ENCODE measurements around the gene ZNF33A.
"Not testable (repeated sequence)": the region's sequence is repeated elsewhere in the genome, so short reads cannot be mapped to it uniquely, and the experiment has no call there.

Gene ZNF33A

GRCh38 chr10:38045129-38045528 is 34.7 kb downstream of the ZNF33A start:
- no peak for DNase-seq (ENCODE audit: low spot score)

- DNase-seq (ENCODE audit: low spot score), result no peak
Measured at GRCh38 chr10:38047666-38048065, 37.2 kb downstream of the ZNF33A start.

- no peak for DNase-seq (ENCODE audit: low spot score)
Measured at GRCh38 chr10:38050212-38050611, 39.7 kb downstream of the ZNF33A start.

- no peak for DNase-seq (ENCODE audit: low spot score)
Measured at GRCh38 chr10:38054361-38054797, 43.9 kb downstream of the ZNF33A start.

- not testable (repeated sequence) for DNase-seq (ENCODE audit: low spot score)
Measured at GRCh38 chr10:38055274-38055894, 44.9 kb downstream of the ZNF33A start.

GRCh38 chr10:38069663-38070062 is 59.2 kb downstream of the ZNF33A start:
- not testable (repeated sequence) for DNase-seq (ENCODE audit: low spot score)

GRCh38 chr10:38070501-38070900 is 60.0 kb downstream of the ZNF33A start:
- no peak for DNase-seq (ENCODE audit: low spot score)

GRCh38 chr10:38072552-38072951 is 62.1 kb downstream of the ZNF33A start:
- DNase-seq (ENCODE audit: low spot score), result no peak

- no peak for DNase-seq (ENCODE audit: low spot score)
Measured at GRCh38 chr10:38076687-38077086, 66.2 kb downstream of the ZNF33A start.

- DNase-seq (ENCODE audit: low spot score), result not testable (repeated sequence)
Measured at GRCh38 chr10:38093318-38093717, 82.8 kb downstream of the ZNF33A start.

- no peak for DNase-seq (ENCODE audit: low spot score)
Measured at GRCh38 chr10:38093816-38094157, 83.3 kb downstream of the ZNF33A start.

- peak; percentile 98 for DNase-seq (ENCODE audit: low spot score)
Measured at GRCh38 chr10:38094158-38094926, 83.9 kb downstream of the ZNF33A start, which contains the start of gene ZNF37A. Gene ZNF37A (plus strand): TSS chr10:38094337. CDS start chr10:38096618, 2,281 bp downstream.

- peak; percentile 3 for DNase-seq (ENCODE audit: low spot score)
Measured at GRCh38 chr10:38094927-38095574, 84.6 kb downstream of the ZNF33A start.

- DNase-seq (ENCODE audit: low spot score), result no peak
Measured at GRCh38 chr10:38102880-38103279, 92.4 kb downstream of the ZNF33A start.

- no peak for DNase-seq (ENCODE audit: low spot score)
Measured at GRCh38 chr10:38103756-38104155, 93.3 kb downstream of the ZNF33A start.

- DNase-seq (ENCODE audit: low spot score), result no peak
Measured at GRCh38 chr10:38112159-38112558, 101.7 kb downstream of the ZNF33A start.

Data from pons (tissue), 1 donor.